Inflammatory macrophage treated with lipopolysaccharide for 4 hours (primary cell): ENCODE data around the gene NFATC1.

Experiments used
- DNase-seq: peaks from one replicate; pipeline ENCODE4 v3.0.0-alpha.2; 2020

The NFATC1 gene

DNA sequence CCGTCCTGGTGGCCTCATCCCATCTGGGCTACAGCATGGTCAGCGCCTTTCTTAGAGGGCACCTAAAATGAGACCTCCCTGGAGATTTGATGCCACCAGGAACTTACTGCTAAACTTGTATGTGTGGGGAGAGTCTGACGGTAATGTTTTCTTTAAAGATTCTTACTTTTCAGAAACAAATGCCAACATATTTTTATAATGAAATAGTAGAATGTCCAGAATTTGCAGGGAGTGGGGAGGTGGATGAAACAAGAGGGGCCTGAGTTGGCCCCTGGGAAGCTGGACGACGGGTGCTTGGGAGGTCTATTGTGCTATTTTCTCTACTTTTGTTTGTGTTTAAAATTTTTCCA is 165.1 kb downstream of the NFATC1 start:
- no peak for DNase-seq

DNA sequence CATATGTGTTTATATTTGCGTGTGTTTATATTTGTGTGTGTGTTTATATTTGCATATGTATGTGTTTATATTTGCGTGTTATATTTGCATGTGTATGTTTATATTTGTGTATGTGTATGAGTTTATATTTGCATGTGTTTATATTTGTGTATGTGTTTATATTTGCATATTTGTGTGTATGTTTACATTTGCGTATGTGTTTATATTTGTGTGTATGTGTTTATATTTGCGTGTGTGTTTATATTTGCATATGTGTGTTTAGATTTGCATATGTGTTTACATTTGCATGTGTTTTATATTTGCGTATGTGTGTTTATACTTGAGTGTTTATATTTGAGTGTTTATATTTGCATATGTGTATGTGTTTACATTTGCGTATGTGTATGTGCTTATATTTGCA is 168.2 kb downstream of the NFATC1 start:
- DNase-seq: no peak

DNA sequence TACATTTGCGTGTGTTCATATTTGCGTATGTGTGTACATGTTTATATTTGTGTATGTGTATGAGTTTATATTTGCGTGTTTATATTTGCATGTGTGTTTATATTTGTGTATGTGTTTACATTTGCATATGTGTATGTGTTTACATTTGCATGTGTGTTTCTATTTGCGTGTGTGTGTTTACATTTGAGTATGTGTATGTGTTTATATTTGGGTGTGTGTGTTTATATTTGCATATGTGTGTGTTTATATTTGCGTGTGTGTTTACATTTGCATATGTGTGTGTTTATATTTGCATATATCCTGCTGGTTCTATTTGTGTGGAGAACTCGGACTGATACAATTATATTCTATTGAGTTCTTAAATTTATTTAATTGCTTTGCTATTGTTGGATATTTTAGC is 168.7 kb downstream of the NFATC1 start:
- no peak for DNase-seq

DNA sequence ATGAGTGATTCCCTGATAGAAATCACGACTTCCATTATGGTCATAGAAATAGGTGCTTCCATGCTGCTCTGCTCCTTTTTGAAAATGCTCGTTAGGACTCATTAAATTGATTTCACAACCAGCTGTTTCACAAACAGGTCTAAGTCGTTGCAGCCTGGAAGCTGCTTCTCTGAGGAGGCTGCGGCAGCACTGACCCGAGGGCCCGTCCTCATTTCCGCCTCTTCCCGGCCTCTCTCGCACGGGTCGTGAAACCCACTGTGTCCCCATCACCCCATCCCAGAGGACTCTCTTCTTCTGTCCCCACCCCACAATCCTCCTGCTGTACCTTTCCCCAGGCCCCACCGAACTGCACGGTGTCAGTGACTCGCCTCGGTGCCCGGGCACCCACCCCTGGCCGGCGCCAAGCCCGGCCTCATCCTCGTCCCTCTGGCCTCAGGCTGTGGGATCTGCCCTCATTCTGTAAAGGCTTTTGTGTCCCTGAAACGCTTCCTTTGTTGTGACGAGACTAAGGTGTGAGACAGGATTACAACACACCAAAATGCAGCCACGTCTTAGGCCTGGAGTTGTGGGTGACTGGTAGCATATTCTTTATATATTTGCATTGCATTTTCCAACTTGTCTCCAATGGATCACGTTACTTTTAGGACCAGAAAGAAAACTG is 171.2 kb downstream of the NFATC1 start:
- DNase-seq: no peak

DNA sequence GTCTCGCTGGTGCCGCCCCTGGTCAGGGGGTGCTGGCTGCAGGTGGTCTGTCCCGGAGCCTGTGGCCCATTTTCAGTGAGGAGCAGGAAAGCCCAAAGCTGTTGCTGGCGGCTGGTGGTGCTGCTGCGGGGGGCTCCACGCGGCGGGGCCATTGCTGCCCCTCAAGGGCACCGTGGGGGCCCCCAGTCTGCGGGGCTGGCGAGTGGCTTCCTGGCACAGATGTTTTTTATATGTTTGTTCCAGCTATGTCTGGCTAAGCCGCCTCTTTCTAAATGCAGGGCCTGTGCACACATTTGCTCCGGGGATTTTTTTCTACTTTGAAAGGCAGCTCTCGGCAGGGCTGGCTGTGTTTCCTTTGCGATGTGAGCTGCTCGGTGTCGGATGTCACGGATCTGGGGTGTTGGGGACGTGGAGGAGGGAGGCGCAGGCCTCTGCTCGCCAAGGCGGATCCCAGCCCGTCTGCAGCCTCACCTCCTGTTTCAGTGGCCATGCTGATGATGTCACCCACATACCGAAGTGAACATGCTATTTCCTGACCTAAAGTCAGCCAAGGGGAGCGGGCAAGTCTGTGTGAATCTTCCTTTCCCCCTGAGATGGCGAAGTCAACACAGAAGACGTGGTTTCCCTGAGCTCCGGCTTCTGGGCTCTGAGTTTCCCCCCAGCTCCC is 171.9 kb downstream of the NFATC1 start:
- DNase-seq: no peak

DNA sequence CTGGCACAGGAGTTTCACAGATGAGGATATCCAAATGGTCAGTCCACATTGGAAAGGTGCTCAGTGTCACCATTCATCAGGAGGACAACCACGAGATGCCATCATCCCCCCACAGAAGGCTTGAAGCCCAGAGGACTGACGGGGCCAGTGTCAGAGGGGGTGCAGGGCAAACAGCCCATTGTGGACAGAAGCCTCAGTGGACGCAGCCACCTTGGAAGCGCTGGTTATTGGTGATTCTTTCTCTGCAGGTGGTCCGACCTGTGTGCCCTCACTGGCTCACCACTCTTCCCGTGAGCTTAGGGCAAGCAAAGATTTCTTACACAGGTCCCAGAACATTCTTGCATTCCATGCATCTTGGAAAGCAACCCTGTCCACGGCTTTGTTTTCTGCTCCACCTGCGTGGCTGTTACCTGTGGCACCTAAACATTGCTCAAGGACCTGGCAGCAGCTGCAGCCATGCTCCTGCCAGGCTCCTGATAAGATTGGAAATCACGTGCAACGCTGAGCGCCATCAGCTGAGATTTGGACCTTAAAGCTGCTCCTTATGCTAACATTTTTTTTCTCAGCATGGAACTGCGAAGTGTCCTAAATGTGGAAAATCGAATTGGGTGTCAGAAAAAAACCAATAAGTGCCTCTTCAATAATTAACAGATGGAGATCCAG is 172.9 kb downstream of the NFATC1 start:
- no peak for DNase-seq

DNA sequence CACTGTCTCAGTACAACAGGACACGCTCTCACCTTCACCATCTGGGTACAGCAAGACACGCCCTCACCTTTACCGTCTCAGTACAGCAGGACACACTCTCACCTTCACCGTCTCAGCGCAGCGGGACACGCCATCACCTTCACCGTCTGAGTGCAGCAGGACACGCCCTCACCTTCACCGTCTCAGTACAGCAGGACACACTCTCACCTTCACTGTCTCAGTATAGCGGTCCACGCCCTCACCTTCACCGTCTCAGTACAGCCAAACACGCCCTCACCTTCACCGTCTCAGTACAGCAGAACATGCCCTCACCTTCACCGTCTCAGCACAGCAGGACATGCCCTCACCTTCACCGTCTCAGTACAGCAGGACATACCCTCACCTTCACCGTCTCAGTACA is 174.0 kb downstream of the NFATC1 start:
- DNase-seq: no peak

DNA sequence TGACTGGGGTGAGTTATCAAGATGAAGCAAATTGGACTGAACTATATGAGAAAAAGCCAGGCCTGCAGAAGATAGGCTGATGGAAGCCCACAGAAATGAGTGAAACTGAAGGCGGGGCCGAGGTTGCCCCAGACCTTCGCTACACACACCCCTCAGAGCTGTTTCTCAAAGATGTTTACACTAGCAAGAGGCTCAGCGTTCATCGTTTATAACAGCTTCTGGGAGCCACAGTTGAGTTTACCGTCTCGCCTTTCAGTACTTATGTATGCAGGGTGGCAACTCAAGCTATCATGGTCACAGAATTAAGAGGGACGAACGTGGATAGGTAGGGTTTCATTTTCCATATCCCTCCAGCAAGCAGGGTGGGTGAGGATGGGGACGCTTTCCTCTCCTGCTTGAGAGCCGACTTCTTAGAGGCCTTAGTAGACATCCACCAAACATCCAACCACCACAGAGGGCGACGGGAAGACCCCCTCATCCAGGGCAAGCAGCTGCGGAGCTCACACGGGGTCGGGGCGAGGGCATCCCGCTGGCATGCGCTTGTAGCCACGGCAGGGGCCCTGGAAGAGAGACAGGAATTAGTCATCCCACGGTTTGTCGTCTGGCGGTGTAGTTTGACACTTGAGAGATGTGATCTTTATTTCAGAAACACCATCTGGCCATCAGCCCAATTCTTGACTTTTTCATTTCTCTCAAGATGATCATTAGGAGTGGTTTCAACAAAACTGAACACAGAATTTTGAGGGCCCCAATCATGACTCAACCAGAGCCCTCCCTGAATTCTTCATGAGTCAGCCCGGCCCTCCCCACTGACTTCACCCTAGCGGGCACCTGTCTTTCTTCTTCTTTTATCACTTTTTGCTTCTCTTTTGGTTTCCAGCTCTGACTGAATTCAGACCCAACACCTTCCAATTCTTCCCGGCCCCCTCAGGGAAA is 174.8 kb downstream of the NFATC1 start:
- no peak for DNase-seq

DNA sequence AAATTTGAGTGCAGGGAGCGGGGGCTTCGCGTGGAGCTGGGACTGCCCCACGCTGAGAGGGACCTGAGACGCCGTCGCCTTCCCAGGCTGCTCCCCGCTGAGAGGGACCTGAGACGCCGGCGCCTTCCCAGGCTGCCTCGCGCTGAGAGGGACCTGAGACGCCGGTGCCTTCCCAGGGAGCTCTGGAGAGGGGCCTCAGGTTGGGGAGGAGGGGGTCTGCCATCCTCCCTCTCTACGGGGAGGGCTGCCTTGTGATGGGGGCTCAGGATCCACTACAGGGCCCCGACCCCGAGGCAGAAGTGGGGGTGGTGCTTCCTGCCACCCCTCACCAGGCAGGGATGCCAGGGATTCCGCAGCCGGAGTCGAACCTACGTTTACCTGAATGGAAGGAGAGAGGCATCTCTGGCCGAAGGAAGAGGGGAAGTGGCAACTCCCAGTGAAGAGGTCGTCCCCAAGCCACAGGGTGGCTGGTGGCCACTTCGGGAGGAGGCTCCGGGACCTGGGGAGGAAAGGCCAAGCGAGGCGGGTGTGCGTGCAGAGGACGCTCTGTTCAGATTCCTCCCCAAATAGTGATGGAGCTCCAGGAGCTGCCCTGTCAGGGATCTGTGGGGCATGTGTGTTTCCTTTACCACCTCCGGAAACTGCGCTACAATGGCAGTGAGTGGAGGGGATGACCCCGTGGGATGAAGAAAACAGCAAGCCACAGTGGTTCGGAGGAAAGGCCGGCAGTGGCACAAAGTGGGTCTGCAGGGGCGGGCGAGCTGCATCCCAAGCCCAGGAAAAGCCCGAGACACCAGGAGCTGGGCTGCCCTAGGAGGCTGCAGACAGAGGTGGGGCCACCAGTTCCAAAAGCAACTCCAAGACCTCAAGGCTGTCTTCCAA is 175.7 kb downstream of the NFATC1 start:
- no peak for DNase-seq

DNA sequence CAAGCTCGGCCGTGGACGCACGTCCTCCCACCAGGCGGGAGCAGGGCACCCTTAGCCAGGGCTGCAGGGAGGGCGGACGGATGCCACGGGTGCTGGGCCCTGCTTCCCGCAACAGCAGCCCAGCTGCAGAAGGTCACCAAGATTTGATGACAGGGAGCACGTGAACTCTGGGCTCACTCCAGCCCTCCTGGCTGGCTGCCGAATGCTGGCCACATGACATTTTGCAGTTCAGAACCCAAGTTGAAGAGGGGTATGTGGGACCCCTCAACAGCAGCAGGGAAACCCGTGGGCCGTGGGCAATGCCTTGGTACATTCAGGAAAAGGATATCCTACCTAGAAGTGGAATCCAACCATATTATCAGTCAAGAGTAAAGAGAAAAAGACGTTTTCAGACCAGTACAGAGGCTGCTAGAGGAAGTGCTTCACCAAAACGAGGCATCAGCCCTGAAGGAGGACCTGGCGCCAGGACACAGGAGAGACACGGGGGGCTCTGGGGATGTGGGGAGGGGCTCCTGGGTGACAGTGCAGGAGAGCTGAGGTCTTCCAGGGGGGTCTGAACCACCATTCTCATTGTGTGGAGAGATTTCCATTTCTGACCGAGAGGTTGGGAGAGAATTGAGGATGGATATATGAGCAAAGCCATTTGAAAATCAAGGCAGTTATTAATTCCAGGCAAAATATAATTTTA is 176.5 kb downstream of the NFATC1 start:
- no peak for DNase-seq

DNA sequence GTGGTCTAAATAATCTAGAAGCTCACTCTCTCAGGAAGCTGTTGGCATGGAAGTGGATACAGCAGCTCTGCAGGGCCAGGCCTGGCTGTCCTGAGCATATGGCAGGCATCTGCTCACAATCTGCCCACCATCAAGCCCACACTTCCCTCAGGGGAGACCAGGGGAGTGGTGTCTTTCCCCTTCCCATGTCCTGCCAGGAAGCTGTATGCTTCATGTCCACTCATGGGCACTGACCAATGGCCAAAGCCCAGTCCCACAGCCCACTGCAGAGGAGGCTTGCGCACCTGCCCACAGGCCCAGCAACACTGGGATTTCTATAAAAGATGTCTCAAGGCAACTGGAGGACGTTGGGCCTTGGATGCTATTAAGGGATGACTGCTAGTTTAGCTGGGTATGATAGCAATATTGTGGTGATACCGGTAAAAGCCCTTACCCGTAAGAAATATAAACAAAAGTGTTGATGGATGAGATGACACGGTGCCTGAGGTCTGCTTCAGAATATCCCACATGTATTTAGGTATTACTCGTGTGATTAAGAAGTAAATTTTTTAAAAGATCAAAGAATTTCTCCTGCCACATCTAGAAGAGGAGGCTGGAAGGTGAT is 177.2 kb downstream of the NFATC1 start:
- no peak for DNase-seq

DNA sequence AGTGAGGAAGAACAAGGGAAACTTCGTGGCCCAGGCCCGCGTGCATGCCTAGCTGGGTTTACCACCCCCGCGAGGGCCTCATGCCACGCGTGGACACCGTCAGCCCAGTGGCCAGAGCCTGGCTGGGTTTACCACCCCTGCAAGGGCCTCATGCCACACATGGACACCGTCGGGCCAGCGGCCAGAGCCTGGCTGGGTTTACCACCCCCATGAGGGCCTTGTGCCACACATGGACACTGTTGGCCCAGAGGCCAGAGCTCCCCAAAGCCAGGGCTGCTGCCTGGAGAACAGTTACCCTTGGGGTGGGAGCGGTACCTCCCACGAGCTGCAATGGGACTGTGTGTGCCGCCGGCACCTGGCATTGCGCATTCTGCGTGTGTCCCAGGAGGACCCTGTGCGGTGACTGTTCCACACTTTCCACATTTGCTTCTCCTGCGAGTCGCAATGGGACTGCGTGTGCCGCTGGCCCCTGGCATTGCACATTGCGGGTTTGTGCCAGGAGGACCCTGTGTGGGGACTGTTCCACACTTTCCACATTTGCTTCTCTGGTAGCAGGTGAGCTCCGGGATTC is 178.3 kb downstream of the NFATC1 start:
- DNase-seq: no peak

DNA sequence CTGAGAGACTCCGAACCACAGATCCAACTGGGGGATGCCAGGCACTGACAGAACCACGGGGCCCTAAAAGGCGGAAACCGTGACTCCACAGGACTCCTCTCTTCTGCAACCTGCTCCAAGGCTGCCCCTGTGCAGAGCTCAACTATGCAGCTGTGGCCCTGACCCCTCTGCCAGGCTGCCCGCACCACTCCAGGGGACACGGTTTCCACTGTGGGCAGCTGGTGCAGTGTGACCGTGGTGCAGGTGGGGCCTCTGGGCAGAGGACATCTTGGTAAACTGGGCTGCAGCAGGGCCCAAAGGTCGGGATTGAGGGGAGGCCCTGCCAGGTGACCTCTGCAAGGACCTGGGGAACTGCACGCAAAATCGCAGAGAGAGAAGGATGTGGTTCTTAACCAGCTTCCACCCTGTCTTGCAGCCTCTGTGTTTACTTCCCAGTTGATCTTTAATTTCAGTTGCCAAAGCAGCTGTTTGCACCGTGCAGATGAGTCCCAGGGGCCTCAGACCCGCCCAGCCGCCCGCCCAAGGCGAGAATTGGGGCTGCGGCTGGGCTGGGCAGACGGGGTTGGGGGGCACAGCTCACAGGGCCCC is 179.3 kb downstream of the NFATC1 start:
- DNase-seq: no peak

DNA sequence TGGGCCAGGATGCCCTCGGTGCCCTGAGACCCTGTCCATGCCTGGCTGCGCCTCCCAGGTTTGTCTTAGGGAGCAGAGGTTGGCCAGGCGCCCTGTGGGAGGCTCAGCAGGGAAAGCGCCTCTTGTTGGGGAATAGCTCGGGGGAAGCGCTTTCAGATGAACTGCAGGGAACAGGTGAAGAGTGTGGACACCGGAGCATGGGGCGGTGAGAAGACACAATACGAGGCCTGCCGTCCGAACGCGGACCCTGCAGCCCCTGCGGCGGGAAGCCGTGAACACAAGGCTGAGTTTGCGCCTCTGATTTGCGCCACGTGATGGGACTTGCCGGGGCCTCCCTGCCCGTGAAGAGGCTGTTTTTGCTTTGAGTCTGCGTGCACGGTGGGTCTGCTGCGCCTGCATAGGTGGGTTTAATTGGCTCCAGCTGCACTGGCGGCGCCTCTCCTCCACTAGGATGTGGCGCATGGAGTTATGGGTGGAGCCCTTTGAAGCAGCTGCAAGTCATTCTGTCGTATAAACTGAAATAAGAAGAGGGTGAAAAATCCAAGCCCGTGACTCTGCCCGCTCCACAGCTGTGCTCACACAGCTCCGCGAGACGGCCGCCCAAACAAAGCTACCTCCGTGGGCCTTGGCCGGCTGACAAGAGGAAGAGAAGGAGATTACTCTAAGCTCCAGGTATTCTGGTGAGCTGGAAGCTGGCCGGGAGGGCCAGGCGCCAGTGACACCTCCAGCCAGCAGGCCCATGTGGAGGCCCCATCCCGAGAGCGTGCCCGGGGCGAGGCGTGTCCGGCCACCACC is 180.4 kb downstream of the NFATC1 start:
- DNase-seq: no peak

DNA sequence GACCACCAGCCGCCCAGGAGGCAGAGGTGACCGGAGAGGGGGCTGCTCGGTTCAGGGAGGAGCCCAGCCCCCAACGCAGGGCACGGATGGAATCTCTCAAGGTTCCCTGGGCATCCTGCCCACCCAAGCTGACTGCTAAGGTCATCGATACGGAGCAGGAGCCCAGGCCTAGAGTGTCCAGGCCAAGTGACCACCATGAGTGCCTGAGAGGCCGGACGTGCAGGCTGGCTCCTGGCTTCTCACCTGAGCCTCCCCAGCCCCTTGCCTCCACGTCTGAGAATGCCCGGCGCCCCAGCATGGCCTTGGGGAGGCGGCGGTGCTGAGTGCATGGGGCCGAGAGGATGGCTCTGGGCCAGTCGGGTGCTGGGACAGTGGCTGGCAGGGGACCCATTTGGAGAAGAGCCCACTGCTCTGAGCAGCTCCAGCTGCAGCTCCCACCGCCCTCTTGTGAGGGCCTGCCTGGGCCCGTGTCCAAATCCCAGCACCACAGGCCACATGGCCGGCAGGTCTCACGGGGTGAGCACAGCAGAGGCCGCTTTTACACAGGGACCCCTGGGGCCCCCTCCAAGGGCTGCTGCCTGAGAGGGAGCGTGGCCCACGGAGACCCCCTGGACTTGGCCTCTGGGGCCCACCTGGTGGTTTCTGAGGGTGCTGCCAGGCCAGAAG is 181.1 kb downstream of the NFATC1 start:
- no peak for DNase-seq

DNA sequence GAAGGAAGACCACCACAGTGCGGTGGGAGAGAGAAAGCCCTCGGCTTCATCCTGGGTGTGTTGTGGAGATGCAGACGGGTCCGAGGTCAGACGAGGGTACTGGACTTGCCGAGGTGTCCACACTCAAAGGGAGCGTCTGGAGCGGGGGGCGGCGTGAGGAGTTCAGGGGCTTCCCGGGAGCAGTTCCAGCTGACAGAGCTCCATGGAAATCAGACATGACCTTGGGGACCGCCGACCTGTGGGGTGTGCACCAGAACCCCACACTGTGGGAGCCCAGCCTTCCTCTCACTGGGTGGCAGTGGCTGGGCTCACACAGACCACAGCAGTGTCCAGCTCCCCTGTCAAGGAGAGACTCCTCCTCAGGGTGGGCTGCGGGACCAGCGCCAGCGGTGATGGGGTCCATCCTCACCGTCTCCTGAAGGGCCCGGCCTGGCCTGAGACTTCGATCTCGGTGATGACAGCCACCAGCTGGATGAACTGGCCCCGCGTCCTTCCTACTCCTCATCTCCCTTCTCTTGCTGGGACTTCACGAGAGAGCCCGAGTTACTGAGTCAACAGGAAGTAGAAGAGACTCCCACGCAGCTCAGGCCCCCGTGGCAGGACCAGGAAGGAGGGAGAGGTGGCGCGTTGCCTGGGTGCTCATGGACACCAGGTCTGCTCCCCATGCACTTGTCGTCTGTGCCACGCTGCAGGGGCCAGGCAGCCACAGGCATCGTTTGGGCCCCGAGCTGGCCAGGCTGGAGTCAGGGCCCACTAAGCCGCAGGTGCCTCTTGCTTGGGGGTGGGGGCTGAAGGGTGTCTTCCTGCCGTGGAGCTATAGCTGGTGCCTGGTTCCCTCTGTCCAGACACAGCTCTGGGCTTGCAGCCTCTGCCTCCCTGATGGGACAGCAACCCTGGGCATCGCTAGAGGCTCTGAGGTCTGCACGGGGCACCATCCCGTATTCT is 182.0 kb downstream of the NFATC1 start:
- DNase-seq: peak; percentile 50

DNA sequence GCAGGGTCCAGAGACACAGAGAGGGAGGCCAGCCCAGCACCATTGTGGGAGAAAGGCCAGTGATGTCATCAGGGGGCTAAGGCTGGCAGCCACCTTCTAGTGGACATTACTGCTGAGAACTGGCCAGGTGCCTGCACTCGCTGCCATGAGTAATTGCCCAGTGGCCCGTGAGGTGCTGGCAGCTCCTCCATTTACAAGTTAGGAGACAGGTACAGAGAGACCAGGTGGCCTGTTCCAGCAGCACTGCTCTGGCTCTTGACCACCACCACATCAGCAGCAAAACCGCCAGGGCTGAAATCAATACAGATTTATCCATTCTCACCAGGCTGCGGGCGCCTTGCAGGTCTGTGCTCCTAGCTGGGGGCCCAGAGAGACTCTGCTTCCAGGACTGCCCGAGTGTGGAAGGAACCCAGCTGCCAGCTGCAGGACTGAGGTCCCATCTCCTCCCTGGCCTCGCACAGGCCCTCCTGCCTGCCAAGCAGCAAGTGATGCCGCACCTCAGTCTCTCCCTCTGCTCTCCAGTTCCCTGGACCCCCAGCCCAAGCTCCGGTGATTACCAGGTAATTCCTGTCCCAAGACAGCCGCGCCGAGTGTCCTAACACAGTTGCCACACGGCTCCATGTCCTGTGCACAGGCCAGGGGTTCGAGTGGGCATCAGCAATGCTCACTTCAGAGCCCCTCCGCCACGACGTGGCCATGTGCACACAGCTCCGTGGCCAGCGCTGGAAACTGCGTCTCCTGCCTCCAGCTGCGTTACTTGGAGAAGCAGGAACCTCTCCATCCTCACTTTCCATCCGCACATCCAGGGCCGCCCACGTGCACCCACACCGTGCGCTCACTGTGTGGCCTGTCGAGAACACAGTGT is 182.9 kb downstream of the NFATC1 start:
- DNase-seq: no peak
